Activated CD8-positive, alpha-beta T cell treated with anti-CD3 and anti-CD28 coated beads for 36 hours (primary cell): ENCODE results near the gene MGMT. TPM values are rescaled to one million over a fixed set of nuclear protein-coding genes. Genes with fewer than 3 reads are reported as not detected.

Experiments used
- ATAC-seq: fragments of 200-7000 bp; cut with Tn5 transposase; one replicate; pipeline ENCODE4 v1.10.0; 2021; ENCODE audit warnings: mild to moderate bottlenecking, moderate library complexity
- CTCF ChIA-PET: fragments of 350-600 bp; sonication (Branson Sonifier 250); formaldehyde crosslinking; loops from one replicate; lab custom pipeline; 2021; ENCODE audit warnings: antibody characterized with exemption; lab: Charles Lee
- POLR2A ChIA-PET: fragments of 350-600 bp; sonication (Branson Sonifier 250); formaldehyde crosslinking; loops from one replicate; lab custom pipeline; 2021; ENCODE audit warnings: antibody characterized with exemption; lab: Charles Lee
- DNase-seq: peaks from one replicate; pipeline ENCODE4 v3.0.0-alpha.2; 2020
- H3K27ac Mint-ChIP-seq: one replicate; pipeline ENCODE4 v1.8.0; 2021; ENCODE audit warnings: mild to moderate bottlenecking, mixed read lengths
- H3K27me3 Mint-ChIP-seq: one replicate; pipeline ENCODE4 v1.8.0; 2021; ENCODE audit warnings: mixed read lengths
- H3K36me3 Mint-ChIP-seq: one replicate; pipeline ENCODE4 v1.8.0; 2021; ENCODE audit warnings: low read depth, mixed read lengths
- H3K4me1 Mint-ChIP-seq: one replicate; pipeline ENCODE4 v1.8.0; 2021; ENCODE audit warnings: low read depth, mixed read lengths
- H3K4me3 Mint-ChIP-seq: one replicate; pipeline ENCODE4 v1.8.0; 2021; ENCODE audit warnings: mild to moderate bottlenecking, moderate library complexity, mixed read lengths
- H3K9me3 Mint-ChIP-seq: one replicate; pipeline ENCODE4 v1.8.0; 2021; ENCODE audit warnings: mixed read lengths
- intact Hi-C: fragments of 100-400 bp; cut with micrococcal nuclease; formaldehyde crosslinking; loops from one replicate; pipeline ENCODE4 v1.10.0; 2022
- total RNA-seq, 2 experiments: library from RNA; stranded (reverse); gene quantifications; one replicate each; pipeline ENCODE4 v1.2.3, GENCODE V29; 2021
- TF ChIP-seq, protein P1 (sequence below): fragments of 200-600 bp; IDR thresholded peaks from one replicate; pipeline ENCODE4 v1.8.0; 2022; ENCODE audit warnings: antibody characterized with exemption, mild to moderate bottlenecking

MGMT gene
- total RNA-seq, 2 experiments from 2014 or later, result 16.2 to 17.0 TPM

DNA sequence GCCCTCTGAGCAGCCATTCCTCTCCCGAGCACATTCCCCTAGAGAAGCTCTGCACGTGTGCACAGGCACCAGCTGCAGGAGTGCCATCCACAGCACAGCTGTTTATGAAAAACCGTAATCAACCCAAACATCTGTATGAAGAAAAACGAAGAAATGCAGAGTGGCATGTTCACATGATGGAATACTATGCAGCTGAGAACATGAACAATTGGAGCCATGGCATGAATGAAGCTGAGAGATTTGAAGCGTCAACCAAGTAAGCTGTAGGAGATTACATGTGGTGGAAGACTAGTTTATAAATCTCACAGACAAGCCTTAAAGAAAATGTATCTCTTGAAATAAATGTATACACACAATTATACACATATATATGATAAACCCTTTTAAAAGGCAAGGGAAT is 320.5 kb downstream of the MGMT start:
- CTCF ChIA-PET, result no interaction called here
- Mint-ChIP-seq H3K36me3 (peaks cover 6% of the 10 kb centered on the region), H3K4me1 (no peaks in the 10 kb centered on the region), H3K9me3 (peaks cover 37% of the 10 kb centered on the region), H3K27me3 (no peaks in the 10 kb centered on the region), H3K27ac (no peak overlapping the region), H3K4me3 (no peak overlapping the region)
- ATAC-seq, result no peak
- TF ChIP-seq, protein P1, sequence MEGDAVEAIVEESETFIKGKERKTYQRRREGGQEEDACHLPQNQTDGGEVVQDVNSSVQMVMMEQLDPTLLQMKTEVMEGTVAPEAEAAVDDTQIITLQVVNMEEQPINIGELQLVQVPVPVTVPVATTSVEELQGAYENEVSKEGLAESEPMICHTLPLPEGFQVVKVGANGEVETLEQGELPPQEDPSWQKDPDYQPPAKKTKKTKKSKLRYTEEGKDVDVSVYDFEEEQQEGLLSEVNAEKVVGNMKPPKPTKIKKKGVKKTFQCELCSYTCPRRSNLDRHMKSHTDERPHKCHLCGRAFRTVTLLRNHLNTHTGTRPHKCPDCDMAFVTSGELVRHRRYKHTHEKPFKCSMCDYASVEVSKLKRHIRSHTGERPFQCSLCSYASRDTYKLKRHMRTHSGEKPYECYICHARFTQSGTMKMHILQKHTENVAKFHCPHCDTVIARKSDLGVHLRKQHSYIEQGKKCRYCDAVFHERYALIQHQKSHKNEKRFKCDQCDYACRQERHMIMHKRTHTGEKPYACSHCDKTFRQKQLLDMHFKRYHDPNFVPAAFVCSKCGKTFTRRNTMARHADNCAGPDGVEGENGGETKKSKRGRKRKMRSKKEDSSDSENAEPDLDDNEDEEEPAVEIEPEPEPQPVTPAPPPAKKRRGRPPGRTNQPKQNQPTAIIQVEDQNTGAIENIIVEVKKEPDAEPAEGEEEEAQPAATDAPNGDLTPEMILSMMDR, result no peak
- no peak for DNase-seq
- POLR2A ChIA-PET, result no interaction called here
- intact Hi-C loops, result no loop called here

DNA sequence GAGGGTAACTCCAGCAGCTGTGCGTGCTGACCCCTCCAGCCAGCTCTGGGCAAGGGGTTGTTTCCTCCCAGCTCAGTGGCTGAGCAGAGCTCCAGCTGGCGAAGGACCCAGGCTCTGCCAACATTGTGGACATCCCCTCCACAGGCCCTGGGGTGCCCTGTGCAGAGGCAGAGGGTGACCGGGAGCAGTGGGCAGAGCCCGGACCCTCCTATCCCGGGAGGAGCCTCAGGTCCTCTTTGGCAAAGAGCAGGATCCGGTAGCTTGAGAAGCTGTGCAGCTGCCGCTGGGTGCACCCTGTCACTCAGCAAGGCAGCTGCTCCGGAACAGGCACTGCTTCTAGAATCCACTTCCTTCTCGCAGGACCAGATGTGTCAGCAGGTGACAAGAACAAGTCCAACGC is 321.2 kb downstream of the MGMT start:
- Mint-ChIP-seq H3K4me1 (no peaks in the 10 kb centered on the region), H3K9me3 (peaks cover 44% of the 10 kb centered on the region), H3K4me3 (no peak overlapping the region), H3K36me3 (peaks cover 6% of the 10 kb centered on the region), H3K27ac (no peak overlapping the region), H3K27me3 (no peaks in the 10 kb centered on the region)
- ChIA-PET CTCF (no interaction called here), POLR2A (no interaction called here)
- intact Hi-C loops, result no loop called here
- ATAC-seq, result no peak
- DNase-seq, result no peak
- TF ChIP-seq, protein P1, result no peak

DNA sequence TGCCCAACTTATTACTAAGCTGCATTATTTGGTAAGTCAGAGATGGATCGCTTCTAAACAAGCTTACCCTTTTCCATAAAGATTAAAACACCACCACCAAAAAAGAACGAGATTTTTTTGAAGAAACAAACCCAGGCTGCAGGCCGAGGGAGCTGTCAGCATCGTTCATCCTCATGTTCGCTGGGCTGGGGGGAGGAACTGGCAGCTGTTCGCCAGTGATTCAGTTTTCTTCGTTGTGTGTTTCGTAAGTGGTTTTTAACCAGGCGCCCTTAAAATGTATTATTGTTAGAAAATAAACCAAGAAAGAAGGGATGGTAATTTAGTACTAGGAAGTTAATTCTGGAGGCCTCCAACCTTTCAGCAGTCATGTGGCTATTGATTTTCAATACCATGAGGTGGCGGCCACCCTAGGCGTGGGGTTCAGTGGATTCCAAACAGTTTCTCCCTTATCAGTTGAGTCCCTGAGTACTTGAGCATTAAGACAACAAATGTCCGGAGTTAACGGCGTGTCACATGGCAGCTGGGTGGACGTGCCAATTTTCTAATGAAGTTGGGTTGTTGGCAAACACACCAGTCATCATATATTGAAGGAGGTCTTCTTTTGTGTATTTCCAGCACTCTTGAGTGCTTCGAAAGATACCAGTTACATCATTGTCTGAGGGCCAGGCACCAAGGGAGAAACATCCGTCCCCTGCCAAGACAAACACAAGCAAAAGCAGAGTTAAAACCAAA is 323.8 kb downstream of the MGMT start:
- Mint-ChIP-seq H3K36me3 (peaks cover 6% of the 10 kb centered on the region), H3K27me3 (no peaks in the 10 kb centered on the region), H3K4me3 (no peak overlapping the region), H3K27ac (no peak overlapping the region), H3K4me1 (no peaks in the 10 kb centered on the region), H3K9me3 (peaks cover 46% of the 10 kb centered on the region)
- CTCF ChIA-PET, result interaction anchor here (0.8 kb wide), 1 partner anchor 13 kb away, joined by 3 read pairs; no protein-coding TSS in a partner anchor
- intact Hi-C loops, result no loop called here
- ATAC-seq (no peak), DNase-seq (no peak)
- POLR2A ChIA-PET, result no interaction called here
- TF ChIP-seq, protein P1, result no peak

DNA sequence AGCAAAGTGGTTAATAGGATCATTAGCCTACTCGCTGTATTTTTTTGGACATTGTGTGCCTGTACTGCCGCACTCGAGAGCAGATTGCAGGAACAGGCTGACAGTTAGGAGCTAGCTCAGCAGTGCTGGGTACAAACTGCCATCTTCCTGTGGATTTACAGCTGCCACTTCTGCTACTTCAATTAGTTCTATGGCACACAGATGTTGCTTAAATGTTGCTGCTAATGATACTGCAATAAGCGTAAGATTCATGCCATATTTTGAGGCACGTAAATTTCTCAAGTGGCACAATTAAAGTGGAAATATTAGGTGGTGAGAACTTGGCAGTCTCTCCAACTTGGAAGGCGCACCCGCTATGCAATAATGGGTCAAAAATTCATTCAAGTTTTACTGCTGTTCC is 325.1 kb downstream of the MGMT start:
- no peaks in the 10 kb centered on the region for H3K27me3 Mint-ChIP-seq
- intact Hi-C loops, result no loop called here
- DNase-seq, result no peak
- peaks cover 3% of the 10 kb centered on the region for H3K36me3 Mint-ChIP-seq
- CTCF ChIA-PET, result no interaction called here
- peaks cover 47% of the 10 kb centered on the region for H3K9me3 Mint-ChIP-seq
- no peak for ATAC-seq
- POLR2A ChIA-PET, result no interaction called here
- TF ChIP-seq, protein P1, result no peak
- no peak overlapping the region for H3K27ac Mint-ChIP-seq
- no peak overlapping the region for H3K4me3 Mint-ChIP-seq
- H3K4me1 Mint-ChIP-seq, result no peaks in the 10 kb centered on the region

DNA sequence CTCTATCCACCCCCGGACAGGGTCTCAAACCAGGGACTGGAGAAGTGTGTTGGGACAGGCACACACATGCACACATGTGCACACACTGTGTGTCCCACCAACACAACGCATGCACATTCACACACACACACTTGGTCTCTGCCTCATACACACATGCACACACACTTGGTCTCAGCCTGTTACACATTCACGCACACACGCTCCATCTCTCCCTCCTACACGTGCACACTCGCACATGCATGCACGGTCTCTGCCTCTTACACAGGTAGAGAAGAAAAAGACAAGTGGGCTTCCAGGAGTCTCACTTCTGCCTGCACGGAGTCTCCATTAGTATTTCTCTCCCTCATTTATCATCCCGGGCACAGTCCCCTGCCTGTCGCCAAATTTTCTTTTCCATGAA is 325.8 kb downstream of the MGMT start:
- H3K27me3 Mint-ChIP-seq, result no peaks in the 10 kb centered on the region
- H3K27ac Mint-ChIP-seq, result no peak overlapping the region
- H3K36me3 Mint-ChIP-seq, result no peaks in the 10 kb centered on the region
- CTCF ChIA-PET, result no interaction called here
- DNase-seq, result no peak
- no peak overlapping the region for H3K4me3 Mint-ChIP-seq
- TF ChIP-seq, protein P1, result no peak
- no peaks in the 10 kb centered on the region for H3K4me1 Mint-ChIP-seq
- intact Hi-C loops, result no loop called here
- H3K9me3 Mint-ChIP-seq, result peaks cover 42% of the 10 kb centered on the region
- POLR2A ChIA-PET, result no interaction called here
- ATAC-seq, result no peak
